K562 (cell line): ENCODE measurements around the gene TTC4. TPM values are rescaled to one million over a fixed set of nuclear protein-coding genes. Genes with fewer than 3 reads are reported as not detected.

Experiments used
- ATAC-seq: fragments of 200-7000 bp; cut with Tn5 transposase; 3 replicates; pipeline ENCODE4 v1.9.1; 2020; ENCODE audit warnings: moderate library complexity
- BruUV-seq: library from RNA; stranded (reverse); fragments of 400-500 nt; replicated peaks from 2 replicates; lab custom pipeline; 2021; lab: Mats Ljungman, UMichigan
- CTCF ChIA-PET: fragments of 300-600 bp; formaldehyde crosslinking; extraction: SDS; loops from one replicate; lab custom pipeline; 2021; ENCODE audit warnings: low intra/inter-chr PET ratio; lab: Yijun Ruan, JAX
- POLR2A ChIA-PET: fragments of 300-600, 350-650 bp; sonication (Branson Sonifier 250); formaldehyde crosslinking; extraction: SDS; loops from one replicate; lab custom pipeline; 2021; ENCODE audit warnings: antibody characterized with exemption, inconsistent platforms; lab: Yijun Ruan, JAX
- DNase-seq, 4 experiments: peaks; one replicate each; pipeline versions ENCODE4 v3.0.0 to v3.0.0-alpha.2; 2011 to 2018; ENCODE audit warnings: low spot score in 3 of 4, mixed read lengths in 3 of 4; ENCODE audit errors: extremely low read depth in 1 of 4
- FAIRE-seq: peaks from 2 replicates; lab custom pipeline; 2011; peaks lifted over from hg19 to GRCh38; lab: Jason Lieb, UNC
- H2AFZ ChIP-seq: 2 replicates; pipeline ENCODE4 v1.6.0; 2011; ENCODE audit warnings: low read depth, low read length, control low read depth, inconsistent platforms
- H3K27ac ChIP-seq: fragments of 200-600 bp; 3 replicates; pipeline ENCODE4 v1.8.0; 2011; ENCODE audit warnings: low read depth, mild to moderate bottlenecking, control low read depth, inconsistent platforms, low read length, moderate library complexity, mixed read lengths; ENCODE audit errors: extremely low read depth
- H3K27me3 ChIP-seq, 2 experiments: fragments of 300-600 bp in 1 of 2; 2 replicates in 1 of 2; 3 replicates in 1 of 2; pipeline versions ENCODE4 v1.6.0 to v1.8.0; 2011; ENCODE audit warnings: inconsistent platforms in 2 of 2, low read length in 2 of 2, mild to moderate bottlenecking in 1 of 2, mixed read lengths in 1 of 2, moderate library complexity in 1 of 2; ENCODE audit not compliant: control insufficient read depth in 2 of 2, insufficient read depth in 2 of 2
- H3K36me3 ChIP-seq: fragments of 300-600 bp; 3 replicates; pipeline ENCODE4 v1.8.0; 2011; ENCODE audit warnings: mild to moderate bottlenecking, low read length, inconsistent platforms; ENCODE audit not compliant: control insufficient read depth, insufficient read depth
- H3K4me1 ChIP-seq, 2 experiments: fragments of 200-600 bp in 1 of 2; replicated peaks in 1 of 2; 2 replicates in 1 of 2; 3 replicates in 1 of 2; pipeline versions ENCODE4 v1.5.1 to v1.8.0; 2011; ENCODE audit warnings: inconsistent platforms in 2 of 2, low read length in 2 of 2, mild to moderate bottlenecking in 1 of 2, mixed read lengths in 1 of 2, moderate library complexity in 1 of 2; ENCODE audit not compliant: control insufficient read depth in 2 of 2, insufficient read depth in 2 of 2
- H3K4me2 ChIP-seq: 2 replicates; pipeline ENCODE4 v1.6.1; 2011; ENCODE audit warnings: low read length, control low read depth, inconsistent platforms, mixed read lengths; ENCODE audit not compliant: insufficient read depth
- H3K4me3 ChIP-seq: fragments of 200-600 bp; sonication (generic), shearing (Covaris generic); 2 replicates; pipeline ENCODE4 v1.5.1; 2016; ENCODE audit warnings: control low read depth, inconsistent platforms
- H3K79me2 ChIP-seq: fragments of 200-600 bp; 3 replicates; pipeline ENCODE4 v1.8.0; 2011; ENCODE audit warnings: low read length, inconsistent platforms; ENCODE audit not compliant: control insufficient read depth, insufficient read depth
- H3K9ac ChIP-seq, 2 experiments: 2 replicates each; pipeline versions ENCODE4 v1.6.0 to v1.6.1; 2011; ENCODE audit warnings: low read depth in 2 of 2, low read length in 2 of 2, control low read depth in 1 of 2, inconsistent platforms in 1 of 2, mild to moderate bottlenecking in 1 of 2, mixed read lengths in 1 of 2; ENCODE audit not compliant: insufficient read depth in 1 of 2
- H3K9me1 ChIP-seq: one replicate; pipeline ENCODE4 v1.6.0; 2011; ENCODE audit warnings: inconsistent platforms, mild to moderate bottlenecking, low read length, moderate library complexity; ENCODE audit not compliant: control insufficient read depth, insufficient read depth
- H3K9me3 ChIP-seq: replicated peaks from 2 replicates; pipeline ENCODE4 v1.5.1; 2011; ENCODE audit warnings: low read depth, low read length, inconsistent platforms; ENCODE audit not compliant: control insufficient read depth, insufficient read depth
- H4K20me1 ChIP-seq: replicated peaks from 2 replicates; pipeline ENCODE4 v1.6.1; 2011; ENCODE audit warnings: low read length, inconsistent platforms, mixed read lengths; ENCODE audit not compliant: control insufficient read depth, insufficient read depth
- BCL6 ChIP-seq: fragments of 250-450 bp; sonication (Bioruptor Pico); IDR thresholded peaks from 2 replicates; pipeline ENCODE4 v1.4.0; 2020
- BDP1 ChIP-seq: IDR thresholded peaks from 3 replicates; pipeline ENCODE4 v1.6.1; 2011; ENCODE audit not compliant: insufficient read length, insufficient read depth
- CGGBP1 ChIP-seq: fragments of 250-450 bp; sonication (Bioruptor Pico); IDR thresholded peaks from 2 replicates; pipeline ENCODE4 v1.9.0; 2021; ENCODE audit warnings: mild to moderate bottlenecking
- EP400 ChIP-seq: fragments of 450-650 bp; IDR thresholded peaks from 2 replicates; pipeline ENCODE4 v1.6.1; 2017; ENCODE audit warnings: antibody characterized with exemption, mild to moderate bottlenecking, moderate library complexity
- FOXA1 ChIP-seq: fragments of 450-650 bp; IDR thresholded peaks from 2 replicates; pipeline ENCODE4 v1.6.1; 2016; ENCODE audit warnings: mild to moderate bottlenecking, borderline replicate concordance
- HINFP ChIP-seq: fragments of 450-650 bp; conservative IDR thresholded peaks from 2 replicates; pipeline ENCODE4 v1.6.1; 2016; ENCODE audit warnings: missing genetic modification characterization, low read depth, mild to moderate bottlenecking, control low read depth, missing compliant biosample characterization
- MAZ ChIP-seq, 2 experiments: fragments of 450-650 bp in 1 of 2; sonication (generic) in 1 of 2; formaldehyde crosslinking; IDR thresholded peaks in 1 of 2; conservative IDR thresholded peaks in 1 of 2; 2 replicates each; pipeline versions ENCODE4 v1.4.0 to v1.5.0; 2020; ENCODE audit warnings: mild to moderate bottlenecking in 1 of 2, missing genetic modification reagents in 1 of 2
- MCM3 ChIP-seq: fragments of 450-650 bp; IDR thresholded peaks from 2 replicates; pipeline ENCODE4 v1.6.1; 2016
- NR2F6 ChIP-seq: fragments of 450-650 bp; formaldehyde crosslinking; IDR thresholded peaks from 2 replicates; pipeline ENCODE4 v1.4.0; 2020; ENCODE audit warnings: mild to moderate bottlenecking
- NRF1 ChIP-seq, 2 experiments: fragments of 450-650 bp; IDR thresholded peaks in 1 of 2; conservative IDR thresholded peaks in 1 of 2; 2 replicates each; pipeline ENCODE4 v1.6.1; 2014; ENCODE audit warnings: mild to moderate bottlenecking in 2 of 2
- SMARCE1 ChIP-seq: fragments of 450-650 bp; IDR thresholded peaks from 2 replicates; pipeline ENCODE4 v1.7.1; 2016; ENCODE audit warnings: mild to moderate bottlenecking
- ZKSCAN1 ChIP-seq: fragments of 150-350 bp; IDR thresholded peaks from 2 replicates; pipeline ENCODE4 v1.6.1; 2016; ENCODE audit warnings: low read depth, low read length
- ZNF23 ChIP-seq: fragments of 250-450 bp; sonication (Bioruptor Pico); IDR thresholded peaks from 2 replicates; pipeline ENCODE4 v1.4.0; 2020; ENCODE audit warnings: mild to moderate bottlenecking
- ZSCAN32 ChIP-seq: fragments of 450-650 bp; formaldehyde crosslinking; IDR thresholded peaks from 2 replicates; pipeline ENCODE4 v1.4.0; 2020; ENCODE audit warnings: mild to moderate bottlenecking, moderate library complexity
- WGBS: fragments of 100-300 bp; shearing (Covaris generic); methylation state at CpG from one replicate; pipeline ENCODE4 v1.1.6; 2016; ENCODE audit warnings: low coverage, mixed read lengths; ENCODE audit not compliant: insufficient coverage; ENCODE audit errors: missing lambda C conversion rate; 5-methylcytosine and 5-hydroxymethylcytosine counted together
- in situ Hi-C: fragments of 300-500 bp; cut with MboI; formaldehyde crosslinking; loops from 4 replicates; pipeline ENCODE4 v1.15.0; 2018; ENCODE audit warnings: inconsistent platforms, mixed read lengths
- intact Hi-C: fragments of 100-400 bp; cut with micrococcal nuclease; formaldehyde crosslinking; loops from 2 replicates; pipeline ENCODE4 v1.14.2; 2022
- polyA plus RNA-seq, 8 experiments: library from polyadenylated mRNA; depleted of rRNA in 4 of 8; stranded (reverse) in 5 of 8; unstranded in 3 of 8; fragments of >200 nt; fragmentation: Nextera tagmentation in 2 of 8; fragmentation: Illumina TruSeq in 1 of 8; extraction: Ambion mirVana in 2 of 8; extraction: Trizol in 1 of 8; gene quantifications; 2 replicates each; pipeline versions ENCODE4 v1.2.1 to v1.2.3, GENCODE V29; 2011 to 2014; ENCODE audit warnings: inconsistent platforms in 1 of 8, missing spikeins in 1 of 8
- total RNA-seq, 7 experiments: library from RNA; depleted of rRNA in 6 of 7; stranded (reverse); fragments of >200 nt in 6 of 7; fragmentation: Illumina TruSeq in 2 of 7; extraction: Trizol in 2 of 7; gene quantifications; 2 replicates each; pipeline versions ENCODE4 v1.2.1 to v1.2.3, GENCODE V29; 2011 to 2021; ENCODE audit warnings: low replicate concordance in 1 of 7

Gene TTC4
- total and polyA plus RNA-seq, 9 of the 15 experiments (the other 6 are each of a cell fraction or from before 2014, with no cell fraction given): 36.3 to 111 (median 54.1) TPM

- WGBS: 0% methylated on average over 3 of the region's 3 CpGs
- H3K4me1 ChIP-seq: peaks cover 0 to 3% of the 10 kb centered on the region in 2 experiments; a peak in 3 of 5 replicates
- intact Hi-C loops (no loop called here), in situ Hi-C loops (no loop called here)
- no peaks in the 10 kb centered on the region for H3K79me2 ChIP-seq
- no peaks in the 10 kb centered on the region for H3K9me1 ChIP-seq
- no peak overlapping the region for H3K4me3 ChIP-seq
- no TSS peak for BruUV-seq
- FAIRE-seq (no peak), DNase-seq (no peak), ATAC-seq (no peak)
- H3K9ac ChIP-seq: no peak overlapping the region
- CTCF ChIA-PET: no interaction called here
- no peaks in the 10 kb centered on the region for H3K36me3 ChIP-seq
- H2AFZ ChIP-seq: no peak overlapping the region
- no peak overlapping the region for H3K4me2 ChIP-seq
- H3K27me3 ChIP-seq: peaks cover 20 to 46% of the 10 kb centered on the region in 2 experiments
- POLR2A ChIA-PET: no interaction called here
- TF ChIP-seq ZNF23 (CRISPR knock-in tag): no peak
- TF ChIP-seq MAZ (CRISPR knock-in tag; conservative IDR thresholded peaks at IDR 0.05 in 1 of 2, IDR thresholded peaks at IDR 0.05 in 1 of 2): no peak
- TF ChIP-seq BDP1: no peak
- no peak for TF ChIP-seq NR2F6 (CRISPR knock-in tag)
- TF ChIP-seq HINFP (tag): no peak
- no peak for TF ChIP-seq CGGBP1 (CRISPR knock-in tag)
- no peak for TF ChIP-seq SMARCE1
- no peak for TF ChIP-seq NRF1 (conservative IDR thresholded peaks at IDR 0.05 in 1 of 2, IDR thresholded peaks at IDR 0.05 in 1 of 2)
- TF ChIP-seq ZSCAN32 (CRISPR knock-in tag): no peak
- TF ChIP-seq ZKSCAN1: no peak
- no peak for TF ChIP-seq FOXA1
- no peak for TF ChIP-seq BCL6 (CRISPR knock-in tag)
- TF ChIP-seq EP400: no peak
- no peak for TF ChIP-seq MCM3
- H4K20me1 ChIP-seq: peaks cover 10% of the 10 kb centered on the region
- no peak overlapping the region for H3K27ac ChIP-seq
- H3K9me3 ChIP-seq: no peaks in the 10 kb centered on the region
These were observed 5.2 kb upstream of the TTC4 start for GRCh38 chr1:54710434-54710833.
